Activated CD8-positive, alpha-beta T cell treated with anti-CD3 and anti-CD28 coated beads, Interleukin-2, amount 10 ng/mL, durations not matched to agents 7 days and 5 days (primary cell): ENCODE results near the gene LRRC8A. TPM values are rescaled to one million over a fixed set of nuclear protein-coding genes. Genes with fewer than 3 reads are reported as not detected.
"Not testable (repeated sequence)": the region's sequence is repeated elsewhere in the genome, so short reads cannot be mapped to it uniquely, and the experiment has no call there.

Experiments used
- ATAC-seq: fragments of 150-1000 bp; cut with Tn5 transposase; one replicate; pipeline ENCODE4 v1.10.0; 2021; ENCODE audit warnings: moderate library complexity
- CTCF ChIA-PET: fragments of 350-600 bp; sonication (Branson Sonifier 250); formaldehyde crosslinking; loops from one replicate; lab custom pipeline; 2021; ENCODE audit warnings: antibody characterized with exemption; lab: Charles Lee
- POLR2A ChIA-PET: fragments of 350-600 bp; sonication (Branson Sonifier 250); formaldehyde crosslinking; loops from one replicate; lab custom pipeline; 2021; ENCODE audit warnings: antibody characterized with exemption; lab: Charles Lee
- DNase-seq: peaks from one replicate; pipeline ENCODE4 v3.0.0-alpha.2; 2020
- H3K27ac Mint-ChIP-seq: one replicate; pipeline ENCODE4 v1.8.0; 2021; ENCODE audit warnings: mild to moderate bottlenecking, mixed read lengths
- H3K27me3 Mint-ChIP-seq: one replicate; pipeline ENCODE4 v1.8.0; 2021; ENCODE audit warnings: low read depth, mixed read lengths
- H3K36me3 Mint-ChIP-seq: one replicate; pipeline ENCODE4 v1.8.0; 2021; ENCODE audit warnings: low read depth, mixed read lengths
- H3K4me1 Mint-ChIP-seq: one replicate; pipeline ENCODE4 v1.8.0; 2021; ENCODE audit warnings: low read depth, mixed read lengths
- H3K4me3 Mint-ChIP-seq: one replicate; pipeline ENCODE4 v1.8.0; 2021; ENCODE audit warnings: mild to moderate bottlenecking, mixed read lengths
- H3K9me3 Mint-ChIP-seq: one replicate; pipeline ENCODE4 v1.8.0; 2022; ENCODE audit warnings: mixed read lengths; ENCODE audit not compliant: insufficient read depth
- total RNA-seq, 2 experiments: library from RNA; stranded (reverse); gene quantifications; one replicate each; pipeline ENCODE4 v1.2.3, GENCODE V29; 2021

Gene LRRC8A
- total RNA-seq, 2 experiments from 2014 or later = 26.1 to 27.2 TPM

GRCh38 chr9:128945798-128946501, 64.0 kb downstream of the LRRC8A start:
- peak overlapping the region; percentile 97 for H3K4me3 Mint-ChIP-seq
- H3K27ac Mint-ChIP-seq = peak overlapping the region; percentile 98
- H3K36me3 Mint-ChIP-seq = peaks cover 20% of the 10 kb centered on the region
- ATAC-seq (no peak), DNase-seq (no peak)
- peaks cover 22% of the 10 kb centered on the region for H3K4me1 Mint-ChIP-seq
- no peaks in the 10 kb centered on the region for H3K9me3 Mint-ChIP-seq
- POLR2A ChIA-PET = no interaction called here
- H3K27me3 Mint-ChIP-seq = no peaks in the 10 kb centered on the region
- CTCF ChIA-PET = no interaction called here

- H3K4me1 Mint-ChIP-seq = peaks cover 22% of the 10 kb centered on the region
- DNase-seq = peak; percentile 38
- H3K4me3 Mint-ChIP-seq = peak overlapping the region; percentile 97
- H3K9me3 Mint-ChIP-seq = no peaks in the 10 kb centered on the region
- ATAC-seq = peak; percentile 29
- H3K27ac Mint-ChIP-seq = peak overlapping the region; percentile 98
- no peaks in the 10 kb centered on the region for H3K27me3 Mint-ChIP-seq
- H3K36me3 Mint-ChIP-seq = peaks cover 24% of the 10 kb centered on the region
- POLR2A ChIA-PET = interaction anchor here (0.9 kb wide), 1 partner anchor 59 kb away, joined by 3 read pairs; no protein-coding TSS in a partner anchor
- CTCF ChIA-PET = no interaction called here
These were observed 64.8 kb downstream of the LRRC8A start for GRCh38 chr9:128946571-128947276.

- Mint-ChIP-seq H3K9me3 (no peaks in the 10 kb centered on the region), H3K27ac (peak overlapping the region; percentile 98), H3K36me3 (peaks cover 24% of the 10 kb centered on the region), H3K4me3 (peak overlapping the region; percentile 97), H3K27me3 (no peaks in the 10 kb centered on the region), H3K4me1 (peaks cover 22% of the 10 kb centered on the region)
- POLR2A ChIA-PET = interaction anchor here (0.8 to 0.9 kb wide), 2 partner anchors 58 to 69 kb away, joined by 3 read pairs; no protein-coding TSS in a partner anchor
- CTCF ChIA-PET = no interaction called here
- ATAC-seq = no peak
- DNase-seq = no peak
These were observed 65.3 kb downstream of the LRRC8A start for GRCh38 chr9:128947277-128947526.

- ChIA-PET CTCF (no interaction called here), POLR2A (interaction anchor here (0.6 to 1.1 kb wide), 6 partner anchors 46 to 443 kb away, joined by 3 to 4 read pairs (median 3); no protein-coding TSS in a partner anchor)
- Mint-ChIP-seq H3K4me3 (peak within 1 kb of the TSS; percentile 97), H3K27me3 (no peaks in the 10 kb centered on the region), H3K4me1 (peaks cover 22% of the 10 kb centered on the region), H3K9me3 (no peaks in the 10 kb centered on the region), H3K27ac (peak within 1 kb of the TSS; percentile 98), H3K36me3 (peaks cover 27% of the 10 kb centered on the region)
- peak; percentile 94 for ATAC-seq
- peak; percentile 99 for DNase-seq
These were observed 65.8 kb downstream of the LRRC8A start, which contains the start of the genes DOLK and NUP188 for GRCh38 chr9:128947527-128948301. Gene DOLK (minus strand): TSS chr9:128947603. CDS start chr9:128947303, 300 bp downstream. Gene NUP188 (plus strand): TSS chr9:128947699. CDS start chr9:128947720, 21 bp downstream.

GRCh38 chr9:128961403-128961802, 79.5 kb downstream of the LRRC8A start:
- POLR2A ChIA-PET, H3K9me3 Mint-ChIP-seq, H3K4me3 Mint-ChIP-seq, H3K27me3 Mint-ChIP-seq, CTCF ChIA-PET, H3K27ac Mint-ChIP-seq, H3K4me1 Mint-ChIP-seq, DNase-seq, ATAC-seq: not testable (repeated sequence)
- H3K36me3 Mint-ChIP-seq = peaks cover 41% of the 10 kb centered on the region

Other genes with a start within 250 kb of the LRRC8A start
- gene DYNC2I2, start 225.3 kb upstream of the LRRC8A start, total RNA-seq = 10 to 100 TPM; 68.9 to 76.3 TPM
- gene SET, start 192.9 kb upstream of the LRRC8A start, total RNA-seq = 100 to 1,000 TPM; 574 to 607 TPM
- 1 to 10 TPM; 7.6 to 8.0 TPM for gene PKN3, start 179.6 kb upstream of the LRRC8A start, total RNA-seq
- gene ZDHHC12, start 158.0 kb upstream of the LRRC8A start, total RNA-seq = 10 to 100 TPM; 80.4 to 88.4 TPM
- 10 to 100 TPM; 15.3 to 15.9 TPM for gene ZER1, start 110.2 kb upstream of the LRRC8A start, total RNA-seq
- gene TBC1D13, start 94.9 kb upstream of the LRRC8A start, total RNA-seq = 10 to 100 TPM; 19.1 to 22.5 TPM
- 10 to 100 TPM; 23.9 to 24.7 TPM for gene ENDOG, start 63.6 kb upstream of the LRRC8A start, total RNA-seq
- 10 to 100 TPM; 77.3 to 81.2 TPM for gene SPOUT1, start 52.3 kb upstream of the LRRC8A start, total RNA-seq
- 10 to 100 TPM; 12.6 to 13.0 TPM for gene KYAT1, start 183 bp upstream of the LRRC8A start, total RNA-seq
- gene PHYHD1, start 38.8 kb downstream of the LRRC8A start, total RNA-seq = under 1 TPM; 0.55 to 0.68 TPM
- gene DOLK, start 65.5 kb downstream of the LRRC8A start, total RNA-seq = 1 to 10 TPM; 7.9 to 8.7 TPM
- gene NUP188, start 65.6 kb downstream of the LRRC8A start, total RNA-seq = 10 to 100 TPM; 83.8 to 85.2 TPM
- gene SH3GLB2, start 146.2 kb downstream of the LRRC8A start, total RNA-seq = 100 to 1,000 TPM; 107 to 109 TPM
- gene MIGA2, start 154.5 kb downstream of the LRRC8A start, total RNA-seq = 10 to 100 TPM; 38.3 to 45.6 TPM
- 10 to 100 TPM; 15.9 to 18.8 TPM for gene DOLPP1, start 199.0 kb downstream of the LRRC8A start, total RNA-seq
- 10 to 100 TPM; 21.9 to 22.2 TPM for gene CRAT, start 228.7 kb downstream of the LRRC8A start, total RNA-seq
- gene PTPA, start 229.3 kb downstream of the LRRC8A start, total RNA-seq = 100 to 1,000 TPM; 114 to 125 TPM